Lower lobe of right lung (tissue), 2 donors: Measurements from ENCODE around the gene FOXN1. TPM values are rescaled to one million over a fixed set of nuclear protein-coding genes. Genes with fewer than 3 reads are reported as not detected.

ENCODE experiments used
- ATAC-seq, 2 donors: fragments of 200-7000 bp; cut with Tn5 transposase; one replicate each; pipeline ENCODE4 v1.9.1; 2020 to 2022; ENCODE audit warnings: mild to moderate bottlenecking in 2 of 2, moderate library complexity in 2 of 2
- DNase-seq: peaks from one replicate; pipeline ENCODE4 v3.0.0-alpha.2; 2020
- H3K27ac ChIP-seq: fragments of 200-600 bp; one replicate; pipeline ENCODE4 v1.8.0; 2022
- H3K27me3 ChIP-seq: fragments of 200-600 bp; one replicate; pipeline ENCODE4 v1.8.0; 2022; ENCODE audit warnings: low read depth
- H3K36me3 ChIP-seq: fragments of 200-600 bp; one replicate; pipeline ENCODE4 v1.8.0; 2022; ENCODE audit warnings: mild to moderate bottlenecking
- H3K4me1 ChIP-seq: fragments of 200-600 bp; one replicate; pipeline ENCODE4 v1.8.0; 2022
- H3K4me3 ChIP-seq: fragments of 200-600 bp; one replicate; pipeline ENCODE4 v1.8.0; 2022; ENCODE audit warnings: mild to moderate bottlenecking
- H3K9me3 ChIP-seq: fragments of 200-600 bp; one replicate; pipeline ENCODE4 v1.8.0; 2022
- intact Hi-C: fragments of 100-400 bp; cut with DNase I; formaldehyde crosslinking; loops from one replicate; pipeline ENCODE4 v1.11.0; 2022
- total RNA-seq: library from RNA; stranded (reverse); fragmentation: NEBNext Ultra II Directional; extraction: Animal tissue kit (Norgen Biotek cat#: 25700); gene quantifications from one replicate; pipeline ENCODE4 v1.2.1, GENCODE V29; 2021
- TF ChIP-seq, protein P1 (sequence below): fragments of 200-600 bp; IDR thresholded peaks from one replicate; pipeline ENCODE4 v1.8.0; 2022; ENCODE audit warnings: antibody characterized with exemption, mild to moderate bottlenecking
- donor health status: DM: no; HTN: yes; CAD: no; lungs with severe emphysema.

The FOXN1 gene
- total RNA-seq, 1 donor from 2014 or later = 0.15 TPM

DNA sequence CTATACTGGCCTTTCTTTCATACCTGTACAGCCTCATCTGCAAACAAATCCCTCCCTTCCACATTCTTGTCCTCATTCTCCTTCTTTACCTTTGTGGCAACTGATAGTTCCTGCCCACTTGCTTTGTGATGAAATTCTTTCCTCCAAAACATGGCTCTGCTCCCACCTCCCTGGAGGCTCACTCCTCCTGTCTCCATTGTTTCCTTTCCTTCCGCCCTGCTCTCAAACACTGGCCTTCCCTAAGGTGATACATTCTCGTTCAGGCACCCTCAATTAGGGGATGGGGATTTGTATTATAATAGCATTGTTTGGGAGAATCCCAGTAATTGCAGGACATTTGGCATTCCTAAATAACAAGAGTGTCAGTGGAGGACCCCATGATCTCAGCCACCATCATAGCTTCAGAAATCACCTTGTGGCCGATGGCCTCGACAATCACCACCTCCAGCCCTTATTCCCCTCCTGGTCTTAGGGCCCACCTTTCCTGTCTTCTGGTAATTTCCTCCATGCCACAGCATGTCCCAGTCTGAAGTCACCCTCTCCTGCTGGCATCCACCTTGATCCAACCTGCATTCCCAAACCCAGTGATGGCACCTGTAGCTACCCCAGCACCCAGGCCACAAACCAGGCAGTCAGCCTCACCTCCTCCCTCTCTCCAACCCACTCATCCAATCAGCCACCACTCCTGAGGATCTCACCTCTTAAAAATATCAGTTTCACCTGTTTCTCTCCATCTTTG, 38.4 kb downstream of the FOXN1 start:
- Histone ChIP-seq H3K9me3 (no peaks in the 10 kb centered on the region), H3K27ac (no peak overlapping the region), H3K27me3 (no peaks in the 10 kb centered on the region), H3K4me1 (peaks cover 13% of the 10 kb centered on the region), H3K36me3 (peaks cover 12% of the 10 kb centered on the region), H3K4me3 (no peak overlapping the region)
- no peak for DNase-seq
- TF ChIP-seq, protein P1, sequence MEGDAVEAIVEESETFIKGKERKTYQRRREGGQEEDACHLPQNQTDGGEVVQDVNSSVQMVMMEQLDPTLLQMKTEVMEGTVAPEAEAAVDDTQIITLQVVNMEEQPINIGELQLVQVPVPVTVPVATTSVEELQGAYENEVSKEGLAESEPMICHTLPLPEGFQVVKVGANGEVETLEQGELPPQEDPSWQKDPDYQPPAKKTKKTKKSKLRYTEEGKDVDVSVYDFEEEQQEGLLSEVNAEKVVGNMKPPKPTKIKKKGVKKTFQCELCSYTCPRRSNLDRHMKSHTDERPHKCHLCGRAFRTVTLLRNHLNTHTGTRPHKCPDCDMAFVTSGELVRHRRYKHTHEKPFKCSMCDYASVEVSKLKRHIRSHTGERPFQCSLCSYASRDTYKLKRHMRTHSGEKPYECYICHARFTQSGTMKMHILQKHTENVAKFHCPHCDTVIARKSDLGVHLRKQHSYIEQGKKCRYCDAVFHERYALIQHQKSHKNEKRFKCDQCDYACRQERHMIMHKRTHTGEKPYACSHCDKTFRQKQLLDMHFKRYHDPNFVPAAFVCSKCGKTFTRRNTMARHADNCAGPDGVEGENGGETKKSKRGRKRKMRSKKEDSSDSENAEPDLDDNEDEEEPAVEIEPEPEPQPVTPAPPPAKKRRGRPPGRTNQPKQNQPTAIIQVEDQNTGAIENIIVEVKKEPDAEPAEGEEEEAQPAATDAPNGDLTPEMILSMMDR = no peak
- intact Hi-C loops = loop anchor here (10.0 kb wide), 1 partner anchor 50 kb away; no protein-coding TSS in a partner anchor
- ATAC-seq = no peak

DNA sequence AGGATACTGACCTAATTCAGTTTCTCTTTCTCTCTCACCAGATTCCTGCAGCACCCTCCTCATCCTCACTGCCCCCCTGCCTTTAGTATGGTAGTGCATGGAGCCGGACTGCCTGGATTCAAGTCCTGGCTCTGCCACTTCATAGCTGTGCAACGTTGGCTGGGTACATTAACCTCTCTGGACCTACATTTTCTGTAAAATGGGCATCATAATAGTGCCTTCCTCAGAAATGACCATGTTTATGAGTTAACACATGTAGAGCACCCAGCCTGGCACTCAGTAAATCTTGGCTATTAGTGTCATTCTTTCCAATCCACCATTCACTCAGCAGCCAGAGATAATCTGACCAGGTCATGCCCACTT, 39.0 kb downstream of the FOXN1 start:
- DNase-seq = no peak
- no peaks in the 10 kb centered on the region for H3K27me3 ChIP-seq
- ATAC-seq = no peak
- H3K36me3 ChIP-seq = peaks cover 12% of the 10 kb centered on the region
- intact Hi-C loops = loop anchor here (10.0 kb wide), 1 partner anchor 50 kb away; no protein-coding TSS in a partner anchor
- H3K4me3 ChIP-seq = no peak overlapping the region
- H3K27ac ChIP-seq = no peak overlapping the region
- TF ChIP-seq, protein P1 = no peak
- peaks cover 19% of the 10 kb centered on the region for H3K4me1 ChIP-seq
- H3K9me3 ChIP-seq = no peaks in the 10 kb centered on the region

DNA sequence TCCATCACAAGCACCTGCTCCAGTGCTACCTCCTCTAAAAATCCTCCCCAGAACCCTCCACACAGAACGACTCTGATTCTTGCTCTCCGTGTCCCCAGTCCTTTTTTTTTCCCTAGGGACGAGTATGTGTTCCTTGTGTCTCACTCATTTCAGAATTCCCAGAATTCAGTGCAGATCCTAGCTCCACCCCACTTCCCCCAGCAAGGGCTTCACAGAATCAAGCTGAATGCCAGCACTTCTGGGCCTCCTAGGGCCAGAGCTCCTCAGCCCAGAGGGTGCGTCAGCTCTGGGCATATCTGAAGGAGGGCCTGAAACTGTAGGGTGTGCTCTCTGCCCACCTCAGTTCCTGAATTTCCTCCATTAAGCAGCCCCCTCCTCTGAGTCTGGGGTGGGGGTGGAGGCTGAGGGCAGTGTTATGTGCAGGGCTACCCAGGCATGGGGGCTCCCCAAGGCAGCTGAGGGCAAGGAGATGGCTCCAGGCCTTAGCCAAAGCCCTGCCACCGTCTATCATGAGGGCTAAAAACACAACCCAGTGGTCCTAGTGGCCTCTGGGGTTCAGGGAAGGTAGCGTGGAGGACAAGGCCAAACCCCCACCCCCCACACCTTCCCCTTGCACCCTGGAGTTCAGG, 39.8 kb downstream of the FOXN1 start:
- no peak overlapping the region for H3K4me3 ChIP-seq
- no peak for DNase-seq
- H3K4me1 ChIP-seq = peaks cover 23% of the 10 kb centered on the region
- no peaks in the 10 kb centered on the region for H3K9me3 ChIP-seq
- H3K27ac ChIP-seq = no peak overlapping the region
- peaks cover 12% of the 10 kb centered on the region for H3K36me3 ChIP-seq
- TF ChIP-seq, protein P1 = no peak
- no peaks in the 10 kb centered on the region for H3K27me3 ChIP-seq
- ATAC-seq = no peak
- intact Hi-C loops = loop anchor here (10.0 kb wide), 1 partner anchor 51 kb away; no protein-coding TSS in a partner anchor

DNA sequence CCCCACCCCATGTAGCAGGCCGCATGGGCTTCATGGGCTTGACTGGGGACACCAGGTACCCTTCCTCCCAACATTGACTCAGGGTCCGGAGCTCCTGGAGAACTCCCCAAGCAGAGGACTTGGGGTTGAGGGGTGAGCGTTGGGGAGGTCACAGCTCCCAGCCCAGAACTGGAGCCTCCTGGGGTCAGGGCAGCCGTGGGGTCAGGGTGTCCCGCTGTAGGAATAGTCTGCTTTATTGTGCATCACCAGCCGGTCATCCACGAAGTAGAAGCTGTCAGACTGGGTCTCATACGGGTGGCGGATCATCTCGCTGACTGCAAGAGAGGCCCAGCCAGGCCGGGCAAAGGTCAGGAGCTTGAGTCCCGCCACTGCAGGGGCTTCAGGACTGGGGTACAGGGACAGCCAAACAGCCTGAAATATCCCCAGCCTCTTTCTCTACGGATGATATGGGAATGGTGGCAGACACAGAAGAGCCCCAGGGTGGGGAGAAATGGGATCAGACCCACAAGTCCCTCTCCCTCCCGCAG, 41.0 kb downstream of the FOXN1 start:
- ATAC-seq (no peak), DNase-seq (no peak)
- TF ChIP-seq, protein P1 = no peak
- Histone ChIP-seq H3K36me3 (peaks cover 12% of the 10 kb centered on the region), H3K4me3 (no peak overlapping the region), H3K27ac (peak overlapping the region; percentile 21), H3K9me3 (no peaks in the 10 kb centered on the region), H3K4me1 (peaks cover 36% of the 10 kb centered on the region), H3K27me3 (no peaks in the 10 kb centered on the region)
- intact Hi-C loops = loop anchor here (10.0 kb wide), 1 partner anchor 52 kb away; no protein-coding TSS in a partner anchor

DNA sequence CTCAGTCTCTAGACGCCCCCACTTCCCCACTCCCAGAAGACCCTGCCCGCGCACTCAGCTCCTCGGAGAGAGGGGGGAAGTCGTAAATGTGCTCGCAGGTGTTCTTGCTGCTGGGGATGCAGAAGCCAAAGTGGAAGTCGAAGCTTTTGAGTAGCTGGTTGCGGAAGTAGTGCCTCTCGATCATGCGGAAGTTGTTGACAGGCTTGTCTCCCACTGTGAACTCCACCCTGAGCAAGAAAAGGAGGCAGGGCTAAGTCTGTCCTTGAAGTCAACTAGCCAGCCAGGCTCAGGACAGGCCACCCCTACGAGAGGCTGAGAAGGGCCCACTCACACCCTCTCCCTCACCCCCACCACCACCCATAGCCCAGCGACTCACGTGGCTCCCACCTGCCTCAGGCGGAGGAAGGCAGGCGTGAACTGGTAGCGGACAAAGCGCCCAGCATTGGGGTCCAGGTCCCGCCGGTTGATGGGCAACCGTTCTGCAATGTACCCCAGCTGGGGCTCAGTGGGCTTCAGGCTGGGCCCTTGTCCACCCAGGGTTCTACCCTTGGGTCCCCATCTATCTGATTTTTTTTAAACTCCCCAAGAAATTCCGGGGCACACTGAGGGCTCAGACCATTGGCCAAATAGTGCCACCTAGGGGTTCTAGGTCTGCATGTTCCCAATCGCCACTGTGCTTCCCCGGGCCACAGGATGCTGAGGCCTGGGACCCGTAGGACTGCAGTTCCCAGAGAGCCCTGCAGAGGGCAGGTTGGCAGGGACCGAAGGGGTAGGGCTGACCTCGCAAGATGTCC, 41.7 kb downstream of the FOXN1 start:
- peak; percentile 73 to 84 for ATAC-seq
- Histone ChIP-seq H3K27ac (peak overlapping the region; percentile 21), H3K36me3 (peaks cover 12% of the 10 kb centered on the region), H3K9me3 (no peaks in the 10 kb centered on the region), H3K4me3 (no peak overlapping the region), H3K27me3 (no peaks in the 10 kb centered on the region), H3K4me1 (peaks cover 39% of the 10 kb centered on the region)
- TF ChIP-seq, protein P1 = peak; percentile 93
- intact Hi-C loops = loop anchor here (10.0 kb wide), 1 partner anchor 53 kb away; no protein-coding TSS in a partner anchor
- peak; percentile 82 for DNase-seq
